Measurements from ENCODE around the gene TOX3. TPM values are rescaled to one million over a fixed set of nuclear protein-coding genes. Genes with fewer than 3 reads are reported as not detected.

Gene TOX3
- total RNA-seq, 1 experiment from 2014 or later = 20.2 TPM

DNA sequence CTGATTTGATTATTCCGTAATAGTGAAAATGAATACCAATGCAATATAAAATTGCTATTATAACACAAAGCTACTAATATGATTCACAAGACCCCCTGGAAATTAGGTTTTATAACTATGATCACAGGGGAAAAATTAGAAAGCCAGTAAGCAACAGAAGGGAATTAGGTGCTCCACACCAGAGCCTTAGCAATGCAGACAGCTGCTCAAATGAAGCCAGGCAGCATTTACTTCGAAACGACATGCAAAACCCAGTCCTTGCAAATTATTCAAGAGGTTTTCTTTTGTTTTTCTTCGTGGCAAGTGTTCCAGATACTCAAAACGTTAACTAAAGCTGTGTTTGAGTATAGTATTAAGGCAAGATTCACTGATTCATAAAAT lies 47.9 kb downstream of the TOX3 start:
- Histone ChIP-seq H3K18ac (ENCODE audit: insufficient read length, low read depth, low read length) (no peak overlapping the region), H2BK5ac (ENCODE audit: insufficient read length, low read length) (no peak overlapping the region), H4K20me1 (ENCODE audit: control insufficient read depth, insufficient read depth, insufficient read length) (no peaks in the 10 kb centered on the region), H3K14ac (ENCODE audit: insufficient read depth, low read length) (no peak overlapping the region), H3K4me1 (ENCODE audit: insufficient read depth, low read length) (peaks cover 11% of the 10 kb centered on the region), H4K5ac (ENCODE audit: insufficient read length, low read depth, low read length) (no peak overlapping the region), H3T11ph (ENCODE audit: low read length) (no peak overlapping the region), H4K8ac (replicated peaks; ENCODE audit: insufficient read length, low read depth, low read length) (no peak overlapping the region), H2BK20ac (ENCODE audit: low read depth, low read length, poor library complexity, severe bottlenecking) (no peak overlapping the region), H2AFZ (ENCODE audit: low read length) (no peak overlapping the region), H3K79me2 (ENCODE audit: insufficient read depth, low read length) (peaks cover 2% of the 10 kb centered on the region; the same call in 1 of the 2 replicates), H2BK12ac (ENCODE audit: insufficient read length, low read depth, low read length) (no peak overlapping the region), H2BK15ac (ENCODE audit: low read depth, low read length) (no peak overlapping the region), H2BK120ac (ENCODE audit: low read depth, low read length, poor library complexity, severe bottlenecking) (no peak overlapping the region), H3K27ac (ENCODE audit: insufficient read length, low read depth, low read length) (peak overlapping the region; percentile 6), H3K4ac (ENCODE audit: low read depth, low read length) (no peak overlapping the region), H3K56ac (ENCODE audit: insufficient read length, low read depth, low read length) (no peak overlapping the region), H3K23ac (ENCODE audit: insufficient read length, low read depth, low read length) (no peak overlapping the region), H2AK5ac (ENCODE audit: insufficient read length, low read length) (no peak overlapping the region), H3K79me1 (ENCODE audit: insufficient read depth, low read depth, low read length, poor library complexity, severe bottlenecking) (peaks cover 5% of the 10 kb centered on the region), H3K27me3 (ENCODE audit: insufficient read depth, low read length) (no peaks in the 10 kb centered on the region), H3K4me2 (ENCODE audit: insufficient read depth, insufficient read length, low read length) (no peak overlapping the region), H3K9me3 (ENCODE audit: control insufficient read depth, low read depth, low read length) (no peaks in the 10 kb centered on the region), H3K23me2 (ENCODE audit: insufficient read length, low read depth, low read length, poor library complexity, severe bottlenecking) (no peaks in the 10 kb centered on the region), H4K91ac (ENCODE audit: insufficient read length, low read depth, low read length) (no peak overlapping the region), H3K9ac (ENCODE audit: extremely low read depth, insufficient read length, low read length) (no peak overlapping the region)
- TF ChIP-seq, protein P1, sequence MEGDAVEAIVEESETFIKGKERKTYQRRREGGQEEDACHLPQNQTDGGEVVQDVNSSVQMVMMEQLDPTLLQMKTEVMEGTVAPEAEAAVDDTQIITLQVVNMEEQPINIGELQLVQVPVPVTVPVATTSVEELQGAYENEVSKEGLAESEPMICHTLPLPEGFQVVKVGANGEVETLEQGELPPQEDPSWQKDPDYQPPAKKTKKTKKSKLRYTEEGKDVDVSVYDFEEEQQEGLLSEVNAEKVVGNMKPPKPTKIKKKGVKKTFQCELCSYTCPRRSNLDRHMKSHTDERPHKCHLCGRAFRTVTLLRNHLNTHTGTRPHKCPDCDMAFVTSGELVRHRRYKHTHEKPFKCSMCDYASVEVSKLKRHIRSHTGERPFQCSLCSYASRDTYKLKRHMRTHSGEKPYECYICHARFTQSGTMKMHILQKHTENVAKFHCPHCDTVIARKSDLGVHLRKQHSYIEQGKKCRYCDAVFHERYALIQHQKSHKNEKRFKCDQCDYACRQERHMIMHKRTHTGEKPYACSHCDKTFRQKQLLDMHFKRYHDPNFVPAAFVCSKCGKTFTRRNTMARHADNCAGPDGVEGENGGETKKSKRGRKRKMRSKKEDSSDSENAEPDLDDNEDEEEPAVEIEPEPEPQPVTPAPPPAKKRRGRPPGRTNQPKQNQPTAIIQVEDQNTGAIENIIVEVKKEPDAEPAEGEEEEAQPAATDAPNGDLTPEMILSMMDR (conservative IDR thresholded peaks at IDR 0.05) = no peak
- DNase-seq = no peak
- H3K36me3 Mint-ChIP-seq (ENCODE audit: insufficient read depth in 1 of 3, low read depth in 3 of 3) = peaks cover 0 to 2% (median 0%) of the 10 kb centered on the region in 3 experiments; a peak in 2 of 7 replicates
- WGBS (ENCODE audit: extremely low coverage, insufficient read length, low lambda C conversion rate) = no CpG with 5 or more reads among the region's 5 CpGs
- no peaks in the 10 kb centered on the region for H3K9me3 Mint-ChIP-seq
- H3K27ac Mint-ChIP-seq = peak overlapping the region; percentile 66 to 98 (median 89)
- H3K27me3 Mint-ChIP-seq (ENCODE audit: low read depth) = no peaks in the 10 kb centered on the region
- peaks cover 64 to 80% of the 10 kb centered on the region in 2 experiments for H3K4me1 Mint-ChIP-seq
- H3K4me3 Mint-ChIP-seq = 0 out of 5 replicates have a peak overlapping the region, but pooled peaks of 1 of the 2 experiments have one; percentile 64

All from H9 (cell line).